ENCODE results near the gene WWOX.

WWOX gene

DNA sequence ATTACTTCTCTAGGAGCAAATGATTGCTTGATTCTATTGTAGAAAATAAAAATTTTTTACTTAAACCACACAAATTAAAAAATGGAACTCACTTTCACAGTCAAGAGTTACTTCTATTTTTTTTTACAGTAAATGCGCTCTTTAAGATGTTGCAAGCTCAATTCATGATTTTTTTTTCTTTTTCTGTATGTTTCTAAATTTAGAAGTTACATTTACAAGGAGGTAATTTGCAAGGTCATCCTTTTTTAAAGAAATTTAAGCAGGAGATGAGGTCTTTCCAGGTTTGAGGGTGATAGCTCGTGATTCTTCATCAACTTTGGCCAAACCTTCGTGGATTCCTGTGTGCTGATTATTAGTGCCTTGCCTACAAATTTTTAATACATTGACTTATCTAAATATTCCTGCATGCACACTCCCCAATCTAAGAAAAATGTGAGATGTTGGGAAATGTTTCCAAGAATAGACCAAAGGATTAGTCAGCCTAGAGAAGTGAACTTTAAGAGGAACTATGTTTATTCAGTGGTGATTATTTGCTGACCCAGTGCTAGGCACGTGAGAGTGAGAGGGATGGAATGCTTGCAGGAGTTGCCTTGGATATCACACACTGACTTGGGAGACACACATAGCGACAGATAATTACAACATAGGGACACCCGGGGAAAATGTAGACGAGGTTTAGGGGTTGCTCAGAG is 1071.2 kb downstream of the WWOX start:
- in situ Hi-C loops (cut with MboI; ENCODE audit: low sequenced_read_pairs): no loop called here

GRCh38 chr16:79171504-79171903 is 1072.0 kb downstream of the WWOX start:
- in situ Hi-C loops (cut with MboI; ENCODE audit: low sequenced_read_pairs): no loop called here

DNA sequence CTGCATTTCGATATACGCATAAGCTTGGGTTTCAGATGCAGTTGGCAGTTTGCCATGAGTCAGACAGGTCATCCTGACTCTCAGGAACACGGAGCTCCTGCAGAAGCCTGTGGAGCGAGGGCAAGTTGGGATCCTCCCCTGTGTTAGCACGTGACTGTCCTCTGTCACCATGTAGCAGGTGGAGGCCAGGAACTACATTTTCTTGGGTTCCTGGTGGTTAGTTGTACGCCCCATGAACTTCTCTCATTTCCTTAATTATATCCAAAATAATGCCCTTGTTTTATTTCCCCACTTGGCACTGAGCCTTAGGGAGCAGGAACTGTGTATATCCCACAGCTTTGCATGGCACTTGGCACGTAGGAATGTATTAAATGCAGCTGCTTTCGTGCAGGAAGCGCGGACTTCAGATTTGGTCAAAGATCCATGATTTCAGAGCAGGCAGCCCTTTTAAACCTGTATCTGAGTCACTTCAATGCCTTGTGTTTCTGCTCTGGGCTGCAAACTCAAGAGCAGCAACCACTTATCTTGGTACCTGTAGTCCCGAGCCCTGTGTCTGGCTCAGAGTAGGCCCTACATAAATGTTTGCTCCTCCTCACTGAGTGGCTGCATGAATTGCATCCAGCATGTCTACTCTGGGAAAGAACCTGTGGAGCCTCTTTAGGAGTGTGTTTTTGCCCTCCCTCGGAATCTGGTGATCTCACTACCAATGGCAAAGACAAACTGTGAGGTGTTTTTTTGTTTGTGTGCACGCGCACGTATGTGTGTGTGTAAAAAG is 1072.7 kb downstream of the WWOX start:
- in situ Hi-C loops (cut with MboI; ENCODE audit: low sequenced_read_pairs): no loop called here

DNA sequence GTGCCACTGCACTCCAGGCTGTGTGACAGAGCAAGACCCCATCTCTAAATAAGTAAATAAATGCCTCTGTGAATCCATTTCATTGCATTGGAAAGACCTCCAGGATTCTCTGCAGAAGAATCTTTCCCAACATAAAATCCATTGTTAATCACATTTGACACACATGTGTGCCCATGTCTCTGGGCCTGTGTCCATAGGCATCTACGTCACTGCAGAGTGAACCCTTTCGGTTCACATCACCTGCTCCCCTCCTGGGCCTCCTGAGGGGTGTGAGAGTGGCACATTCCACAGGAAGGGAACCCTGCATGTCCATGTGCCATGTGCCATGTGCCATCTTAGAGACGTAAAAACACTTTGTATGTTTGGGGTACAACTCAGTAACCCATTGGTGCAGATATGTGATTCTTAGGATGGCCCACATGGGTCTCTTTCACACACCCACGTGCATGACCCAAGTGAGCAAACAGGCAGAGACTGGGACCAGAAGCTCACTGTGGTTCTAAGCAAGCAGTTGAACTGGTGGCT is 1073.6 kb downstream of the WWOX start:
- in situ Hi-C loops (cut with MboI; ENCODE audit: low sequenced_read_pairs): no loop called here

DNA sequence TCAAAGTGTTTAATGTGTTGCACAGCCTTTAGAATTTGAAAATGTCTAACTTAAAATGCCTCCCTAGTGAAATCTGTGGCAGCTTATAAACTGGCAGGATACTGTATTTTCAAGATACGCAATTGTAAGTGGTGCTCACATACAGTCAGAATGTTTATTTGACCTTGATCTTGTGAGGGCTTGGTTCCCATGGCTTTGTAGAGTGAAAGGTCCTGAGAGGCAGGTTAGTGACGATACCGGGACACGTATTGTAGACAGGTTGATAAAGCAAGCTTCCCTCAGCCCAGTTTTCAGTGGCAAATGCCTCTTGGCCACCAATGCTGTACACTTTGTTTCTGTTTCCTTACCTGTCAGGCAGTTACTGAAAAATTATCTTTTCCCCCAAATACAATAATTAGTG is 1074.5 kb downstream of the WWOX start:
- in situ Hi-C loops (cut with MboI; ENCODE audit: low sequenced_read_pairs): no loop called here

- in situ Hi-C loops (cut with MboI; ENCODE audit: low sequenced_read_pairs): no loop called here
These were observed 1076.0 kb downstream of the WWOX start for GRCh38 chr16:79175286-79176057.

- in situ Hi-C loops (cut with MboI; ENCODE audit: low sequenced_read_pairs): no loop called here
These were observed 1077.6 kb downstream of the WWOX start for GRCh38 chr16:79177018-79177417.

GRCh38 chr16:79181419-79181818 is 1082.0 kb downstream of the WWOX start:
- in situ Hi-C loops (cut with MboI; ENCODE audit: low sequenced_read_pairs): no loop called here

GRCh38 chr16:79182616-79183015 is 1083.2 kb downstream of the WWOX start:
- in situ Hi-C loops (cut with MboI; ENCODE audit: low sequenced_read_pairs): no loop called here

GRCh38 chr16:79183571-79183970 is 1084.1 kb downstream of the WWOX start:
- in situ Hi-C loops (cut with MboI; ENCODE audit: low sequenced_read_pairs): no loop called here

- in situ Hi-C loops (cut with MboI; ENCODE audit: low sequenced_read_pairs): no loop called here
These were observed 1085.1 kb downstream of the WWOX start for GRCh38 chr16:79184464-79185030.

GRCh38 chr16:79185711-79186110 is 1086.3 kb downstream of the WWOX start:
- in situ Hi-C loops (cut with MboI; ENCODE audit: low sequenced_read_pairs): no loop called here

GRCh38 chr16:79186196-79186595 is 1086.7 kb downstream of the WWOX start:
- in situ Hi-C loops (cut with MboI; ENCODE audit: low sequenced_read_pairs): no loop called here

- in situ Hi-C loops (cut with MboI; ENCODE audit: low sequenced_read_pairs): no loop called here
These were observed 1088.8 kb downstream of the WWOX start for GRCh38 chr16:79188115-79188738.

DNA sequence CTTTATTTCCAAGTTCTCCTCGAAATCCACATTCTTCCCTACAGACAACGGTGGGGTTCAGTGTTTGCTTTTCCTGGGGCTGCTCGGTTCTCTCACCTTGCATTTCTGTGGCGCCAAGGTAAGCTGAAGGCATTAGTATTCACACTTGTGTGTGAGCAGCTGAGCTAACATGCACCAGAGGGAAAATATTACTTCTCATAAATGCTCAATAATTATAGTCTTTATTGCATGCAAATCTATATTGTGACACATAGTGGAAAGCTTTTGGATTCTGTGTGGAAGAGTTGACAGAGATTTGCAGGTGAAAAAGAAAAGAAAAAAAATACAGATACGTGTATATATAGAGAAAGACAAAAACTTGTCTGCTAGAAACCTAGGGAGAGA is 1089.3 kb downstream of the WWOX start:
- in situ Hi-C loops (cut with MboI; ENCODE audit: low sequenced_read_pairs): no loop called here

DNA sequence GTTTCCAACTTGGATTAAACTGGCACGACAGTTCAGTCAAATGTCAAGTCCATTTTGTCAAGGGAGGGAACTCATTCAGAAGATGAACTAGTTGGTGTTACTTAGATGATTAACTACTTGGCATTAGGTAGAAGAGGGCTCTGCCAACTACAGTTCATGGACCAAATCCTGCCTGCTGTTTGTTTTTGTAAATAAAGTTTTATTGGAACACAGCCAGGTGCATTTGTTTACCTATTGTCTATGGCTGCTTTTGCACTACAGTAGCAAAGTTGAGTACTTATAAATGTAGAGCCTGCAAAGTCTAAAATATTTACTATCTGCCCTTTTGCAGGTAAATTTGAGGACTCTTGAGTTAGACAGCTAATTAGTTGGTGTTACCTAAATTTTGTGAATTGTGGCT is 1091.1 kb downstream of the WWOX start:
- in situ Hi-C loops (cut with MboI; ENCODE audit: low sequenced_read_pairs): no loop called here

- in situ Hi-C loops (cut with MboI; ENCODE audit: low sequenced_read_pairs): no loop called here
These were observed 1092.5 kb downstream of the WWOX start for GRCh38 chr16:79191933-79192332.

DNA sequence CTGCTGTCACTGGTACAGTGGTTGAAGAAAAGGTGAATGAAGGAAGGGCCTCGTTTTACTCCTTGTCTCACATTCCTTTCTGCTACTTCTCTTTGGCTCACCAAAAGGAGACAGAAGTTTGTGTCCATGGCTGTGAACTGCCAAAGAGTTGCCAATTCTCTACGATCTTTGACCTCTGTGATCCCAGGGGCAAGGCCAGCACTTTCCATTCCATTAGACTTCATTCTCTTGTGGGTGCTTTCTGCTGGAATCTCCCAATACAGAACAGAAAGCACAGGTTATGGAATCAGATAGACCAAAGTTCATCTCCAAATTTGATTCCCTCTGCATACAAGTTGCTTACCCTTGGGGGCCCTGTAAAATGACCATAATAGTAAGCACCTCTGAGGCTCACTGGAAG is 1093.5 kb downstream of the WWOX start:
- in situ Hi-C loops (cut with MboI; ENCODE audit: low sequenced_read_pairs): no loop called here

- in situ Hi-C loops (cut with MboI; ENCODE audit: low sequenced_read_pairs): no loop called here
These were observed 1094.8 kb downstream of the WWOX start for GRCh38 chr16:79194291-79194690.

DNA sequence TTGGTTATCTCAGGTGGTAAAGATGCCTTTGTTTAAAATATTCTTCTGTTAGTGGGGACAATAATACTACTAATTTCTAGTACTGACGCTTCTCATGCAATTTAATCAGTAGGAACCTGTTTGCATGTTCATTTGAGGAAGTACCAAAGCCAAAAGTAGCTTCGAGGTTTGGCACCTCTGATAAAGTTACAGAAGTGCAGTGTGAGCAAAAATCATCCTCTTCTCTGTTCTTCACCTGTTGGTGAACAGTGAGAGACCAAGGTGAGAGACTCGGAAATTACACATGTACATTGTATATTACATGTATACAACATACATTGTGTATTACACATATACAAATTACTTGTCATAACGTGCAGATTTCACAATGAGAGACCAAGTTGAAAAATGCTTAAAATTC is 1096.5 kb downstream of the WWOX start:
- in situ Hi-C loops (cut with MboI; ENCODE audit: low sequenced_read_pairs): no loop called here

- in situ Hi-C loops (cut with MboI; ENCODE audit: low sequenced_read_pairs): no loop called here
These were observed 1102.0 kb downstream of the WWOX start for GRCh38 chr16:79201436-79201835.

Measured in HL-60/S4 treated with retinoic acid at 250 ng/mL for 4 days and 3 days (cell line).